Neural progenitor cell (in vitro differentiated cells): ENCODE results near the gene RPL5. TPM values are rescaled to one million over a fixed set of nuclear protein-coding genes. Genes with fewer than 3 reads are reported as not detected.

Experiments used
- DNase-seq: peaks from one replicate; pipeline ENCODE4 v3.0.0-alpha.2; 2016; ENCODE audit warnings: low spot score
- H2AFZ ChIP-seq: fragments of 200-600 bp; sonication (generic); replicated peaks from 2 replicates; pipeline ENCODE4 v1.6.1; 2016; ENCODE audit warnings: antibody characterized with exemption
- H3F3A ChIP-seq: fragments of 200-600 bp; sonication (generic); 2 replicates; pipeline ENCODE4 v1.6.1; 2016; ENCODE audit warnings: antibody characterized with exemption, low read depth
- H3K27ac ChIP-seq: fragments of 200-600 bp; sonication (generic); 2 replicates; pipeline ENCODE4 v1.5.1; 2016; ENCODE audit warnings: mild to moderate bottlenecking
- H3K27me3 ChIP-seq: fragments of 200-600 bp; sonication (generic); 2 replicates; pipeline ENCODE4 v1.6.1; 2016; ENCODE audit warnings: mild to moderate bottlenecking, moderate library complexity
- H3K36me3 ChIP-seq: fragments of 200-600 bp; sonication (generic); 2 replicates; pipeline ENCODE4 v1.5.1; 2016
- H3K4me1 ChIP-seq: fragments of 200-600 bp; sonication (generic); 2 replicates; pipeline ENCODE4 v1.6.1; 2016; ENCODE audit warnings: mixed run types
- H3K4me2 ChIP-seq: fragments of 200-600 bp; sonication (generic); 2 replicates; pipeline ENCODE4 v1.6.1; 2016
- H3K4me3 ChIP-seq: fragments of 200-600 bp; sonication (generic); 2 replicates; pipeline ENCODE4 v1.5.1; 2016
- H3K79me2 ChIP-seq: fragments of 200-600 bp; sonication (generic); 2 replicates; pipeline ENCODE4 v1.6.1; 2016; ENCODE audit warnings: low read depth
- H3K9ac ChIP-seq: fragments of 200-600 bp; sonication (generic); 2 replicates; pipeline ENCODE4 v1.6.1; 2016
- H3K9me3 ChIP-seq: fragments of 200-600 bp; sonication (generic); 2 replicates; pipeline ENCODE4 v1.5.1; 2016; ENCODE audit warnings: low read depth
- H4K20me1 ChIP-seq: fragments of 200-600 bp; sonication (generic); 2 replicates; pipeline ENCODE4 v1.6.1; 2016; ENCODE audit warnings: low read depth
- H3K27ac Mint-ChIP-seq: 3 replicates; pipeline ENCODE4 v1.8.0; 2021; ENCODE audit warnings: mixed read lengths
- H3K27me3 Mint-ChIP-seq: 2 replicates; pipeline ENCODE4 v1.8.0; 2022; ENCODE audit warnings: low read depth, mild to moderate bottlenecking, inconsistent platforms, moderate library complexity, mixed read lengths; ENCODE audit not compliant: insufficient read depth
- H3K36me3 Mint-ChIP-seq: 3 replicates; pipeline ENCODE4 v1.8.0; 2021; ENCODE audit warnings: mixed read lengths
- H3K4me1 Mint-ChIP-seq: 3 replicates; pipeline ENCODE4 v1.8.0; 2021; ENCODE audit warnings: mixed read lengths
- H3K4me3 Mint-ChIP-seq: 3 replicates; pipeline ENCODE4 v1.8.0; 2021; ENCODE audit warnings: mild to moderate bottlenecking, moderate library complexity, mixed read lengths
- H3K9me3 Mint-ChIP-seq: 3 replicates; pipeline ENCODE4 v1.8.0; 2020; ENCODE audit warnings: mixed read lengths
- CTCF ChIP-seq: fragments of 200-600 bp; sonication (generic); IDR thresholded peaks from 2 replicates; pipeline ENCODE4 v1.5.1; 2017; ENCODE audit warnings: antibody characterized with exemption, mild to moderate bottlenecking
- EZH2 ChIP-seq: fragments of 200-600 bp; sonication (generic); IDR thresholded peaks from 2 replicates; pipeline ENCODE4 v1.6.1; 2017; ENCODE audit warnings: antibody characterized with exemption, mild to moderate bottlenecking, moderate library complexity
- EZH2phosphoT487 ChIP-seq: fragments of 200-600 bp; sonication (generic); IDR thresholded peaks from 2 replicates; pipeline ENCODE4 v1.6.1; 2017; ENCODE audit warnings: antibody characterized with exemption
- total RNA-seq: library from RNA; depleted of rRNA; stranded (reverse); fragments of >200 nt; gene quantifications from 2 replicates; pipeline ENCODE4 v1.2.3, GENCODE V29; 2015; ENCODE audit warnings: low replicate concordance

The RPL5 gene
- total RNA-seq, 1 donor from 2014 or later, result 3,732 TPM

- Histone ChIP-seq H3K4me3 (no peak overlapping the region), H3K27me3 (no peaks in the 10 kb centered on the region), H3K4me2 (no peak overlapping the region), H3F3A (no peaks in the 10 kb centered on the region), H3K9ac (no peak overlapping the region), H3K4me1 (peaks cover 15% of the 10 kb centered on the region), H3K36me3 (no peaks in the 10 kb centered on the region), H3K27ac (no peak overlapping the region), H2AFZ (no peak overlapping the region), H3K9me3 (no peaks in the 10 kb centered on the region), H4K20me1 (no peaks in the 10 kb centered on the region), H3K79me2 (no peaks in the 10 kb centered on the region)
- Mint-ChIP-seq H3K4me1 (no peaks in the 10 kb centered on the region), H3K9me3 (peaks cover 7% of the 10 kb centered on the region), H3K36me3 (peaks cover 1% of the 10 kb centered on the region), H3K27me3 (no peaks in the 10 kb centered on the region), H3K4me3 (no peak overlapping the region), H3K27ac (no peak overlapping the region)
- DNase-seq, result no peak
- no peak for TF ChIP-seq EZH2
- TF ChIP-seq EZH2phosphoT487, result no peak
- TF ChIP-seq CTCF, result no peak
These were observed 44.5 kb downstream of the RPL5 start for GRCh38 chr1:92876351-92876750.

- TF ChIP-seq EZH2 (no peak), EZH2phosphoT487 (no peak), CTCF (no peak)
- Mint-ChIP-seq H3K4me1 (no peaks in the 10 kb centered on the region), H3K36me3 (peaks cover 1% of the 10 kb centered on the region), H3K9me3 (peaks cover 7% of the 10 kb centered on the region), H3K27me3 (no peaks in the 10 kb centered on the region), H3K4me3 (no peak overlapping the region), H3K27ac (no peak overlapping the region)
- H3K4me3 ChIP-seq, result no peak overlapping the region
- H3K4me2 ChIP-seq, result peak overlapping the region; percentile 23
- no peaks in the 10 kb centered on the region for H3K9me3 ChIP-seq
- H3K36me3 ChIP-seq, result no peaks in the 10 kb centered on the region
- H3K79me2 ChIP-seq, result no peaks in the 10 kb centered on the region
- DNase-seq, result peak; percentile 5
- peak overlapping the region; percentile 12 for H2AFZ ChIP-seq
- peak overlapping the region; percentile 22 for H3K27ac ChIP-seq
- H3F3A ChIP-seq, result no peaks in the 10 kb centered on the region
- H4K20me1 ChIP-seq, result no peaks in the 10 kb centered on the region
- H3K9ac ChIP-seq, result no peak overlapping the region
- H3K27me3 ChIP-seq, result no peaks in the 10 kb centered on the region
- peaks cover 15% of the 10 kb centered on the region for H3K4me1 ChIP-seq
These were observed 45.4 kb downstream of the RPL5 start for GRCh38 chr1:92877081-92877711.

- H4K20me1 ChIP-seq, result no peaks in the 10 kb centered on the region
- Mint-ChIP-seq H3K4me1 (no peaks in the 10 kb centered on the region), H3K9me3 (peaks cover 4% of the 10 kb centered on the region), H3K4me3 (no peak overlapping the region), H3K27ac (no peak overlapping the region), H3K27me3 (no peaks in the 10 kb centered on the region), H3K36me3 (no peaks in the 10 kb centered on the region)
- H3K4me1 ChIP-seq, result peaks cover 15% of the 10 kb centered on the region
- H3K36me3 ChIP-seq, result no peaks in the 10 kb centered on the region
- H3K27ac ChIP-seq, result no peak overlapping the region
- TF ChIP-seq CTCF (no peak), EZH2 (no peak), EZH2phosphoT487 (no peak)
- no peak overlapping the region for H3K9ac ChIP-seq
- no peak for DNase-seq
- H3K4me2 ChIP-seq, result peak overlapping the region; percentile 23
- no peak overlapping the region for H3K4me3 ChIP-seq
- no peaks in the 10 kb centered on the region for H3F3A ChIP-seq
- no peaks in the 10 kb centered on the region for H3K9me3 ChIP-seq
- H3K27me3 ChIP-seq, result no peaks in the 10 kb centered on the region
- no peaks in the 10 kb centered on the region for H3K79me2 ChIP-seq
- no peak overlapping the region for H2AFZ ChIP-seq
These were observed 46.0 kb downstream of the RPL5 start for GRCh38 chr1:92877792-92878191.
